ENCODE results near the gene SLC27A5. TPM values are rescaled to one million over a fixed set of nuclear protein-coding genes. Genes with fewer than 3 reads are reported as not detected.
A peak's percentile ranks its signal among the peaks of the same experiment; 100 is the strongest.

SLC27A5 gene
- total and polyA plus RNA-seq, 2 donors from 2014 or later: 10.8 to 41.5 TPM

DNA sequence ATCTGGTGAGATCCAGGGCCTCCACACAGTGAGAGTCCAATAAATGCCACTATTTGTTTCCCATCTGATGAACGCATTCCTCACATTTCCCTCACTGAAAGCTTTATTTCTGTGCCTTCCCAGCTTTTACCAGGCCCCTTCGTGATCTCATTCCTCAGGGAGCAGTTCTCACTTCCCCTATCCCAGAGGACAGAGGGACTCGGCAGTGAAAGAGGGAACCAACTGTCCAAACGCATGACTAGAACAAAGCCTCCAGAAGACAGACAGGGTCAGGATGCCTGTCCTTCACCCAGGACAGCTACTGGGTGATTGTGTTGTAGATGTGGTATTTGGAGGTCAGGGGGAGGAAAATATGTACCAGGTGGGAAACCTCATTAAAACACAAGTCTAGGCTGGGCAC, 9.9 kb upstream of the SLC27A5 start:
- H3K27ac ChIP-seq (ENCODE audit: low read depth in 2 of 2, low read length in 2 of 2): no peak overlapping the region
- peaks cover 4 to 19% (median 7%) of the 10 kb centered on the region in 3 donors for H3K4me1 ChIP-seq (ENCODE audit: control insufficient read depth in 2 of 3, insufficient read depth in 2 of 3, low read depth in 1 of 3, low read length in 3 of 3)
- no peak for DNase-seq
- FAIRE-seq: no peak
- H3K9me3 ChIP-seq (ENCODE audit: control insufficient read depth in 2 of 3, insufficient read depth in 1 of 3, low read length in 3 of 3): no peaks in the 10 kb centered on the region
- H3K4me3 ChIP-seq (ENCODE audit: low read length in 3 of 3): no peak overlapping the region
- TF ChIP-seq, protein P1, sequence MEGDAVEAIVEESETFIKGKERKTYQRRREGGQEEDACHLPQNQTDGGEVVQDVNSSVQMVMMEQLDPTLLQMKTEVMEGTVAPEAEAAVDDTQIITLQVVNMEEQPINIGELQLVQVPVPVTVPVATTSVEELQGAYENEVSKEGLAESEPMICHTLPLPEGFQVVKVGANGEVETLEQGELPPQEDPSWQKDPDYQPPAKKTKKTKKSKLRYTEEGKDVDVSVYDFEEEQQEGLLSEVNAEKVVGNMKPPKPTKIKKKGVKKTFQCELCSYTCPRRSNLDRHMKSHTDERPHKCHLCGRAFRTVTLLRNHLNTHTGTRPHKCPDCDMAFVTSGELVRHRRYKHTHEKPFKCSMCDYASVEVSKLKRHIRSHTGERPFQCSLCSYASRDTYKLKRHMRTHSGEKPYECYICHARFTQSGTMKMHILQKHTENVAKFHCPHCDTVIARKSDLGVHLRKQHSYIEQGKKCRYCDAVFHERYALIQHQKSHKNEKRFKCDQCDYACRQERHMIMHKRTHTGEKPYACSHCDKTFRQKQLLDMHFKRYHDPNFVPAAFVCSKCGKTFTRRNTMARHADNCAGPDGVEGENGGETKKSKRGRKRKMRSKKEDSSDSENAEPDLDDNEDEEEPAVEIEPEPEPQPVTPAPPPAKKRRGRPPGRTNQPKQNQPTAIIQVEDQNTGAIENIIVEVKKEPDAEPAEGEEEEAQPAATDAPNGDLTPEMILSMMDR (IDR thresholded peaks at IDR 0.05; ENCODE audit: borderline replicate concordance, extremely low read depth, insufficient read depth): no peak
- peaks cover 0 to 6% (median 6%) of the 10 kb centered on the region in 3 donors for H3K36me3 ChIP-seq (ENCODE audit: control insufficient read depth in 2 of 3, insufficient read depth in 3 of 3, low read length in 3 of 3)
- no peak overlapping the region for H3K9ac ChIP-seq (ENCODE audit: low read length in 3 of 3)
- H3K27me3 ChIP-seq (ENCODE audit: control insufficient read depth, insufficient read depth, low read length): no peaks in the 10 kb centered on the region
- intact Hi-C loops (cut with DNase I): no loop called here

DNA sequence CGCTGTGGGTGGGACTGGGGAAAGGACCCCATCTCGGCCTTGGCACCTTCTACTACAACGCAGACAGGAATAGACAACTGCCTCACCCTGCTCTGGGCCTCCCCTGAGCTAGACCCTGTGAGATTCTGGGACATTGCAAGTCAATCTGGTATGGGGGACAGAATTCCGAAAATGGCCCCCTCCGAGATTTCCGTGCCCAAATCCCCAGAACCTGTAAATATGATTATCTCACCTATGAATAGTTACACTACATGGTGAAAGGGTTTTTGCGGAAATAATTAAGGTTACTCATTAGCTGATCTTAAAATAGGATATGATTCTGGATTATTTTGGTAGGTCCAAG, 8.4 kb upstream of the SLC27A5 start:
- H3K9ac ChIP-seq (ENCODE audit: low read length in 3 of 3): peak overlapping the region; percentile 24 to 70 (median 43)
- TF ChIP-seq, protein P1 (IDR thresholded peaks at IDR 0.05; ENCODE audit: borderline replicate concordance, extremely low read depth, insufficient read depth): no peak
- H3K27me3 ChIP-seq (ENCODE audit: control insufficient read depth, insufficient read depth, low read length): no peaks in the 10 kb centered on the region
- H3K36me3 ChIP-seq (ENCODE audit: control insufficient read depth in 2 of 3, insufficient read depth in 3 of 3, low read length in 3 of 3): peaks cover 0 to 10% (median 7%) of the 10 kb centered on the region in 3 donors
- no peak for DNase-seq
- FAIRE-seq: no peak
- H3K27ac ChIP-seq (ENCODE audit: low read depth in 2 of 2, low read length in 2 of 2): peak overlapping the region; percentile 88 to 97
- peak overlapping the region; percentile 85 to 90 (median 86) for H3K4me3 ChIP-seq (ENCODE audit: low read length in 3 of 3)
- H3K9me3 ChIP-seq (ENCODE audit: control insufficient read depth in 2 of 3, insufficient read depth in 1 of 3, low read length in 3 of 3): no peaks in the 10 kb centered on the region
- peaks cover 4 to 21% (median 7%) of the 10 kb centered on the region in 3 donors for H3K4me1 ChIP-seq (ENCODE audit: control insufficient read depth in 2 of 3, insufficient read depth in 2 of 3, low read depth in 1 of 3, low read length in 3 of 3)
- intact Hi-C loops (cut with DNase I): no loop called here

DNA sequence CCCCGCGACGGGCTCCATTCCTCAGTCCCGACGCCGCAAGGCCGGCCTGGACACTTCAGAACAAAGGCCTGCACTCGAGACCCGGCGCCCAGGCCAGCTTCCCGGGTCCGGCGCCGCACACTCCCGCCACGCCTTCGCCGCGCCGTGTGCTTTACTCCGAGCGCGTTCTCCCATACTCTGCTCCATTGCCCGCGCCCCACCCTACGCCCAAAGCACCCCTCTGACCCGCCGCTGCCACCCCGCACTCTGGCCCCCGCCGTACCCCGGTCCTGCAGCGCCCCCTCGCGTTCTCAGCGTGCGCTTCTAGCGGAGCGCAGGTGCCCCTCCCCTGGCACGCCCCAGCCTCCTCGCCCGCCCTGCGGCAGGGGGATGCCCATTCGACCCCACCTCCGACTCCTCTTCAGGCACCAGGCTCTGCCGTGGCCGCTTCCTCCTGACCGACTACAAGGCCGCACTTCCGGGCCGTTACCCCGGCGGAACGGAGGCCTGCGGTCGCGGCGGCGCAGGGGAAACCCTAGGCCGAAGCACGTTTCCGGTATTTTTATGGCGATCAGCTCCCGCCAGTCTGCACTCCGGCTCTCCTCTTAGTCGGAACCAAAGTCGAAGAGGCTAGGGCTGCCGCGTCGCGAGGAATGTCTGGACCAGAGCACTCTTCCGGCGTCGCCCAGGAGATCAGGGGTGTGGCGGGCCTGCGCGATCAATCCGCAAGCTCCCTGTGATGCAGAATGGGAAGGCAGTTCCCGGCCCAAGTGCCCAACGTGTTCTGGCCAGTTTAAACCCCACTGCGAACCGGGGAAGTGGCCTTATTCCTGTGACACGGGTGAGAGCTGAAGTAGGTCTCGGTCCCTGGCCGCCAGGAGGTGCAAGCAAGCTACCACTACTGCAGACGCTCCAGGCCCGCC, 7.8 kb upstream of the SLC27A5 start, which contains the start of gene ZBTB45:
ZBTB45 (minus strand) TSS at position 456 of the 902 bp plus-strand sequence. CDS start 2,137 bp downstream, outside the sequence.
- Histone ChIP-seq H3K36me3 (ENCODE audit: control insufficient read depth in 2 of 3, insufficient read depth in 3 of 3, low read length in 3 of 3) (peaks cover 0 to 10% (median 7%) of the 10 kb centered on the region in 3 donors), H3K9me3 (ENCODE audit: control insufficient read depth in 2 of 3, insufficient read depth in 1 of 3, low read length in 3 of 3) (no peaks in the 10 kb centered on the region), H3K27ac (ENCODE audit: low read depth in 2 of 2, low read length in 2 of 2) (peak within 1 kb of the TSS; percentile 88 to 97), H3K27me3 (ENCODE audit: control insufficient read depth, insufficient read depth, low read length) (no peaks in the 10 kb centered on the region), H3K4me1 (ENCODE audit: control insufficient read depth in 2 of 3, insufficient read depth in 2 of 3, low read depth in 1 of 3, low read length in 3 of 3) (peaks cover 4 to 24% (median 7%) of the 10 kb centered on the region in 3 donors), H3K4me3 (ENCODE audit: low read length in 3 of 3) (peak within 1 kb of the TSS; percentile 85 to 90 (median 86)), H3K9ac (ENCODE audit: low read length in 3 of 3) (peak within 1 kb of the TSS; percentile 60 to 74 (median 70))
- DNase-seq: peak; percentile 96 to 98 (median 98)
- intact Hi-C loops (cut with DNase I): no loop called here
- TF ChIP-seq, protein P1 (IDR thresholded peaks at IDR 0.05; ENCODE audit: borderline replicate concordance, extremely low read depth, insufficient read depth): peak; percentile 67
- no peak for FAIRE-seq

Measured in kidney (tissue), 14 donors.